Skeletal muscle tissue (tissue), 4 donors: ENCODE data around the gene INAFM1. TPM values are rescaled to one million over a fixed set of nuclear protein-coding genes. Genes with fewer than 3 reads are reported as not detected.

Experiments used
- H3K27ac ChIP-seq: one replicate; pipeline ENCODE4 v1.7.0; 2013; ENCODE audit warnings: mild to moderate bottlenecking, low read depth, low read length, inconsistent platforms
- H3K27me3 ChIP-seq, 3 donors: one replicate each; pipeline ENCODE4 v1.7.0; 2013; ENCODE audit warnings: low read length in 3 of 3; ENCODE audit not compliant: control insufficient read depth in 3 of 3, insufficient read depth in 3 of 3
- H3K36me3 ChIP-seq, 3 donors: one replicate each; pipeline ENCODE4 v1.7.0; 2013; ENCODE audit warnings: low read length in 3 of 3; ENCODE audit not compliant: control insufficient read depth in 3 of 3, insufficient read depth in 3 of 3
- H3K4me1 ChIP-seq, 3 donors: one replicate each; pipeline ENCODE4 v1.7.0; 2013; ENCODE audit warnings: low read length in 3 of 3, mild to moderate bottlenecking in 3 of 3; ENCODE audit not compliant: control insufficient read depth in 3 of 3, insufficient read depth in 3 of 3
- H3K4me3 ChIP-seq, 3 donors: one replicate each; pipeline ENCODE4 v1.7.0; 2013; ENCODE audit warnings: low read length in 3 of 3
- H3K9ac ChIP-seq, 3 donors: one replicate each; pipeline ENCODE4 v1.7.0; 2013; ENCODE audit warnings: low read length in 3 of 3, mild to moderate bottlenecking in 3 of 3, moderate library complexity in 2 of 3, low read depth in 1 of 3
- H3K9me3 ChIP-seq, 3 donors: one replicate each; pipeline ENCODE4 v1.7.0; 2013; ENCODE audit warnings: low read length in 3 of 3; ENCODE audit not compliant: control insufficient read depth in 3 of 3
- total RNA-seq: library from RNA; depleted of rRNA; stranded (reverse); fragments of >200 nt; gene quantifications from one replicate; pipeline ENCODE4 v1.2.3, GENCODE V29; 2014
- donor health status: Osteomylitis.

INAFM1 gene
- total RNA-seq, 1 donor from 2014 or later: 1.6 TPM

DNA sequence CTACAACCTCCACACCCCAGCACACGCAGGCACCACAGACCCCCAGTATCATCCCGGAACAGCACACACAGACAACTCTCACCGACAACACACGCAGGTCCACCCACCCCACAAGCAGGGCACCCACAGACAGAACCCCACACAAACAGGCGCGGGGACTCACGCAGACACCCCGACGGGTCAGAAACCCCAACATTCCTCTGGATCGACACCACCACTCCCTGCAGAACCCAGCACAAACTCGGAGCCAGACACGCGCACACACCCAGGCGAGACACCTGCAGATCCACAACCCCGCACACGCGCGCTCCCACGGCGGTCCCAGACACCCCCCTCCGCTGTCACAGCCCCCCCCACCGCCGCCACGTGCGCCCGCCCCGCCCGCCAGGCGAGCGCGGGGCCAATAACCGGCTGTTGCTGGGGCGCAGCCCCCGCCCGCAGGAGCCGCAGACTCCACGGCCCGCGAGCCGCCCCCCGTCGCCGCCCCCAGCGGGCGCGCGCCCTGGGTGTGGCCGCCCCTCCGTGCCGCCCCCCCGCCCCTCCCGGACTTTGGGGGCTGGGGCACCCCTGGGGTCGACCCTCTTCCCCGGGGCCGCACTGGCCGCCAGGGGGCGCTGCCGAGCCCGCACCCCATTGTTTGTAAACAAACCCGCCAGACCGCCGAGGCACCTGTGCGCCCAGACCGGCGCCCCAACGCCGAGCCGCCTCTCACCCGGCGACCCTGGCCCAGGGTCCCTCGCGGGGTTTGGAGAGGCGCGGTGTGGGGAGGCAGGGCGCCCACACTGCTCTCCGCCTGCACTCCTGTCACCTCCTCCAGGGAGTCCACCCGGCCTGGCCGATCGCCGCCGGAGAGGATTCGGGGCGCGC, 44.4 kb upstream of the INAFM1 start:
- Histone ChIP-seq H3K4me3 (peak overlapping the region; percentile 88 to 98 (median 92)), H3K4me1 (peaks cover 44 to 55% (median 46%) of the 10 kb centered on the region in 3 donors), H3K9ac (peak overlapping the region; percentile 90 to 98 (median 97)), H3K36me3 (no peaks in the 10 kb centered on the region), H3K9me3 (no peaks in the 10 kb centered on the region), H3K27me3 (no peaks in the 10 kb centered on the region), H3K27ac (peak overlapping the region; percentile 100)

GRCh38 chr19:47230921-47231214, 43.8 kb upstream of the INAFM1 start, which contains the start of gene BBC3:
BBC3 (minus strand) TSS chr19:47231199; CDS start chr19:47228431, 2,768 bp downstream.
- H3K9ac ChIP-seq: peak within 1 kb of the TSS; percentile 90 to 98 (median 97)
- peak within 1 kb of the TSS; percentile 88 to 98 (median 92) for H3K4me3 ChIP-seq
- no peaks in the 10 kb centered on the region for H3K36me3 ChIP-seq
- H3K4me1 ChIP-seq: peaks cover 39 to 49% (median 42%) of the 10 kb centered on the region in 3 donors
- H3K9me3 ChIP-seq: no peaks in the 10 kb centered on the region
- H3K27ac ChIP-seq: peak within 1 kb of the TSS; percentile 100
- no peaks in the 10 kb centered on the region for H3K27me3 ChIP-seq

GRCh38 chr19:47231215-47232054, 43.2 kb upstream of the INAFM1 start:
- H3K27me3 ChIP-seq: no peaks in the 10 kb centered on the region
- H3K27ac ChIP-seq: peak overlapping the region; percentile 100
- H3K9me3 ChIP-seq: no peaks in the 10 kb centered on the region
- H3K4me3 ChIP-seq: peak overlapping the region; percentile 61 to 98 (median 87)
- H3K36me3 ChIP-seq: no peaks in the 10 kb centered on the region
- H3K4me1 ChIP-seq: peaks cover 39 to 49% (median 42%) of the 10 kb centered on the region in 3 donors
- peak overlapping the region; percentile 63 to 90 (median 82) for H3K9ac ChIP-seq

- H3K9me3 ChIP-seq: no peaks in the 10 kb centered on the region
- peaks cover 29 to 37% (median 32%) of the 10 kb centered on the region in 3 donors for H3K4me1 ChIP-seq
- H3K9ac ChIP-seq: peak overlapping the region in 1 of 3 donors; percentile 16
- no peaks in the 10 kb centered on the region for H3K36me3 ChIP-seq
- H3K4me3 ChIP-seq: peak overlapping the region; percentile 22 to 42 (median 24)
- no peaks in the 10 kb centered on the region for H3K27me3 ChIP-seq
- peak overlapping the region; percentile 92 for H3K27ac ChIP-seq
Observed at GRCh38 chr19:47232422-47233211, 42.1 kb upstream of the INAFM1 start.

DNA sequence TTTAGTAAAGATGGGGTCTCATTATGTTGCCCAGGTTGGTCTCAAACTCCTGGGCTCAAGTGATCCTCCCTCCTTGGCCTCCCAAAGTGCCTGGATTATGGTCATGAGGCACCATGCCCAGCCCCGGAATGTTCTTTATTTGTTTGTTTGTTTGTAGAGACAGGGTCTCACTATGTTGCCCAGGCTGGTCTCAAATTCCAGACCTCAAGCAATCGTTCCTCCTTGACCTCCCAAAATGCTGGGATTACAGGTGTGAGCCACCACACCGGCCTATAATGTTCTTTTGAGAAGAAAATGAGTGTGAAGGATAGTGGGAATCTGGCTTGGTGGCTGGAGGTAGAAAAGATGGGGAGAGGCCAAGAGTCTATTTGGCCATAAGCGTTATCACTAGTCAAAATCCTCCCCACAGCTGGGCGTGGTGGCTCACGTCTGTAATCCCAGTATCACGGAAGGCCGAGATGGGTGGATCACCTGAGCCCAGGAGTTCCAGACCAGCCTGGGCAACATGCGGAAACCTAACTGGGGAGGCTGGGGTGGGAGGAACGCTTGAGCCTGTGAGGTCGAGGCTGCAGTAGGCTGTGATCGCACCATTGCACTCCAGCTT, 38.5 kb upstream of the INAFM1 start:
- H3K4me3 ChIP-seq: no peak overlapping the region
- H3K36me3 ChIP-seq: no peaks in the 10 kb centered on the region
- H3K9me3 ChIP-seq: no peaks in the 10 kb centered on the region
- peaks cover 0 to 14% (median 10%) of the 10 kb centered on the region in 3 donors for H3K27me3 ChIP-seq
- no peak overlapping the region for H3K9ac ChIP-seq
- H3K4me1 ChIP-seq: peaks cover 16 to 30% (median 25%) of the 10 kb centered on the region in 3 donors
- H3K27ac ChIP-seq: no peak overlapping the region

DNA sequence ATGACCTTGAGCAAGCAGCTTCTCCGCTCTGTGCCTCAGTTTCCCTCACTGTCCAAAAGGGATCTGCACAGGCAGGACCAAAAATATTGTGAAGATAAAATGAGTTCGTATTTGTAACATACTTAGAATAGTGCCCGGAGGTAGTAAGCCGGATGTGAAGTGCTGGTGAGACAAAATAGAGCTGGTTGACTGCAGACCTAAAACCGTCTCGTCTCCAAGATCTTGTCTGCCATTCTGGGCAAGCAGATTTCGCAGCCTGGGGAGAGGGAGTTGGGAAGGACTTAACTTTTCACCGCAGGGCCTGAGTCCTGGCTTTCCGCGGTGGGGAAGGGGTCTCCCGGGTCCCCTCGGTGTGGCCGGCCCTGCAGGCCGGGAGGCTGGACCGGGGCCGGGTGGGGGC, 35.5 kb upstream of the INAFM1 start:
- H3K9ac ChIP-seq: peak overlapping the region in 1 of 3 donors; percentile 5
- peaks cover 0 to 35% (median 32%) of the 10 kb centered on the region in 3 donors for H3K27me3 ChIP-seq
- no peak overlapping the region for H3K27ac ChIP-seq

GRCh38 chr19:47239610-47240296, 34.9 kb upstream of the INAFM1 start:
- Histone ChIP-seq H3K36me3 (no peaks in the 10 kb centered on the region), H3K27me3 (peaks cover 0 to 35% (median 32%) of the 10 kb centered on the region in 3 donors), H3K27ac (no peak overlapping the region), H3K9ac (no peak overlapping the region), H3K9me3 (no peaks in the 10 kb centered on the region), H3K4me1 (peaks cover 19 to 39% (median 29%) of the 10 kb centered on the region in 3 donors), H3K4me3 (peak overlapping the region in 1 of 3 donors; percentile 22)

More for the DNA sequence above, 35.5 kb upstream of the INAFM1 start:
- no peaks in the 10 kb centered on the region for H3K9me3 ChIP-seq
- no peak overlapping the region for H3K4me3 ChIP-seq
- peaks cover 19 to 39% (median 29%) of the 10 kb centered on the region in 3 donors for H3K4me1 ChIP-seq
- H3K36me3 ChIP-seq: no peaks in the 10 kb centered on the region

- Histone ChIP-seq H3K27ac (no peak overlapping the region), H3K36me3 (no peaks in the 10 kb centered on the region), H3K4me3 (no peak overlapping the region), H3K9ac (no peak overlapping the region), H3K4me1 (peaks cover 19 to 39% (median 29%) of the 10 kb centered on the region in 3 donors), H3K9me3 (no peaks in the 10 kb centered on the region), H3K27me3 (peaks cover 0 to 35% (median 32%) of the 10 kb centered on the region in 3 donors)
Observed at GRCh38 chr19:47240556-47240955, 34.1 kb upstream of the INAFM1 start.
